Sigmoid colon (tissue), 7 donors: Measurements from ENCODE around the gene EHD1. TPM values are rescaled to one million over a fixed set of nuclear protein-coding genes. Genes with fewer than 3 reads are reported as not detected.

ENCODE experiments used
- DNase-seq: peaks from one replicate; pipeline ENCODE4 v3.0.0-alpha.2; 2019
- H3K27ac ChIP-seq, 4 donors: fragments of 200-600 bp; sonication (generic); one replicate each; pipeline ENCODE4 v1.5.1; 2016 to 2019; ENCODE audit warnings: mild to moderate bottlenecking in 1 of 4
- H3K27me3 ChIP-seq, 3 donors: fragments of 200-600 bp; sonication (generic); one replicate each; pipeline ENCODE4 v1.5.1; 2019; ENCODE audit warnings: mild to moderate bottlenecking in 1 of 3
- H3K36me3 ChIP-seq, 4 donors: fragments of 200-600 bp; sonication (generic); one replicate each; pipeline ENCODE4 v1.5.1; 2016 to 2019
- H3K4me1 ChIP-seq, 4 donors: fragments of 200-600 bp; sonication (generic); one replicate each; pipeline ENCODE4 v1.5.1; 2017 to 2019
- H3K4me3 ChIP-seq, 4 donors: fragments of 200-600 bp; sonication (generic); one replicate each; pipeline ENCODE4 v1.5.1; 2017 to 2019; ENCODE audit warnings: mild to moderate bottlenecking in 2 of 4, moderate library complexity in 1 of 4
- H3K9me3 ChIP-seq, 4 donors: fragments of 200-600 bp in 3 of 4; sonication (generic) in 3 of 4; one replicate each; pipeline versions ENCODE4 v1.5.1 to v1.6.1; 2013 to 2019
- EP300 ChIP-seq, 4 donors: sonication (generic); formaldehyde crosslinking; IDR thresholded peaks; one replicate each; pipeline ENCODE4 v1.6.1; 2017; ENCODE audit warnings: antibody characterized with exemption in 4 of 4
- POLR2A ChIP-seq, 2 donors: fragments of 450-650 bp; IDR thresholded peaks; one replicate each; pipeline ENCODE4 v1.6.1; 2016; ENCODE audit warnings: antibody characterized with exemption in 2 of 2, mild to moderate bottlenecking in 2 of 2, moderate library complexity in 2 of 2
- POLR2AphosphoS5 ChIP-seq, 4 donors: sonication (generic); formaldehyde crosslinking; IDR thresholded peaks; one replicate each; pipeline ENCODE4 v1.6.1; 2017; ENCODE audit warnings: antibody characterized with exemption in 4 of 4
- WGBS, 2 donors: extraction: QIAGEN DNeasy Blood & Tissue Kit; methylation state at CpG; one replicate each; pipeline ENCODE4 v1.1.7; 2013; 5-methylcytosine and 5-hydroxymethylcytosine counted together
- intact Hi-C: fragments of 100-400 bp; cut with DNase I; formaldehyde crosslinking; loops from one replicate; pipeline ENCODE4 v1.15.1; 2023
- polyA plus RNA-seq, 3 donors: library from polyadenylated mRNA; stranded (reverse); fragments of 200-250 nt; gene quantifications; one replicate each; pipeline ENCODE4 v1.2.3, GENCODE V29; 2013
- total RNA-seq, 4 donors: library from RNA; depleted of rRNA; stranded (reverse); fragments of >200 nt; gene quantifications; one replicate each; pipeline ENCODE4 v1.1.0, GENCODE V29; 2016
- TF ChIP-seq, protein P1 (sequence below), 4 experiments: fragments of 450-650 bp in 3 of 4; fragments of 200-600 bp in 1 of 4; IDR thresholded peaks; one replicate each; pipeline ENCODE4 v1.5.1; 2016 to 2019; ENCODE audit warnings: antibody characterized with exemption in 4 of 4, mild to moderate bottlenecking in 3 of 4, moderate library complexity in 2 of 4
- donor health status: healthy with polysubstance abuse.
- donor health status: Bipolar disorder and iron deficiency.
- donor health status: healthy.

Gene EHD1
- total and polyA plus RNA-seq, 7 donors: 27.0 to 73.1 (median 40.0) TPM

DNA sequence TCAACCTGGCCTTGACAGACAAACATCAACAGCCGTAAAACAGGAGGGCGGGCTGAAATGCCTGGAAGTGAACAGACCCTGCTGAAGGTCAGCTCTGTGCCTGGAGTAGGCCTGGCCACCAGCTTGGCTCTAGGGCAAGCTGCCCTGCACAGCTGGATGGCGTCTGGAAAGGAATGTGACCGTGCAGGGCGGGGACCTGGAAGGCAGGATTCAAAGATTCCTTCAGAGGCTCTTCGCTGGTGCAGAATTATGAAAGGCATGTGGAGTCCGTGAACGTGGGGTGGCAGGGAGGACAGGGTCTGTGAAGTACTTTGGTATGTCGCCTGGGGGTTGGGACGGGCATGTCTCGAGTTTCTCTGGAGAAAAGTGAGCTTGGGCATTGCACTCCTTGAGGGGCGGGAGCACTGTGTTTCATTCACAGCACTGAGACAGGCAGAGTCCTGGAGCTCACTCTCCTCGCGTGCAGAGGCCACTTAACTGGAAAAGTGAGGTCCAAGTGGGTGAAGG is 1.5 kb downstream of the EHD1 start:
- DNase-seq: no peak
- peaks cover 0 to 66% (median 62%) of the 10 kb centered on the region in 4 donors for H3K4me1 ChIP-seq

DNA sequence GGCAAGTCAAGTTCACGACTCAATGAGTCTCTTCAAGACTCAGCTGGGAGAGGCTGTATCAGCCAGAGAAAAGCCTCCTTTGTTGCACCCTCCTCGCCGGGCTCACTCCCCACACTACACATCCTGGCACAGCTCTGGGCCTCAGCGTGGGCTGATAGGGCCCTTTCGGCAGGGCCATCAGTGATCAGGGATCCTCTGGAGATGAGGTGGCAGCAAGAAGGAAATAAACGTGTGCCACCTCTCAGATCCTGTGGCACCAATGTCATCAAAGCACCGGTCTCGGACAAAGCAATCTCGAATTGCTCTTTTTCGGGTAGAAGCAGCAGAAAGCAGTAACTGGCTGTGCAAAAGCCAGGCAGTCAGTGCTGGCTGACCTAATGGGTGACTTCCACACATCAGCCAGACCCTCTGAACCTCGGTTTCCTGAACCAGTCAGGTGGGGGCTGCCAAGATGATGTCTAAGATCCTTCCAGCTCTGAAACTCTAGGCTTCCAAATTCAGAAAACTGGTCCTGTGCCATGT is 2.1 kb downstream of the EHD1 start:
- Histone ChIP-seq H3K4me1 (peaks cover 0 to 72% (median 68%) of the 10 kb centered on the region in 4 donors), H3K27me3 (no peaks in the 10 kb centered on the region), H3K36me3 (peaks cover 5 to 22% (median 15%) of the 10 kb centered on the region in 4 donors), H3K27ac (peak overlapping the region; percentile 84 to 97 (median 94)), H3K9me3 (no peaks in the 10 kb centered on the region), H3K4me3 (peak overlapping the region; percentile 61 to 89 (median 72))
- no peak for DNase-seq
- WGBS, 2 donors: 42 to 51% methylated on average over 11 of the region's 11 CpGs
- intact Hi-C loops: no loop called here
- TF ChIP-seq POLR2A (IDR thresholded peaks at IDR 0.05): no peak
- TF ChIP-seq, protein P1, sequence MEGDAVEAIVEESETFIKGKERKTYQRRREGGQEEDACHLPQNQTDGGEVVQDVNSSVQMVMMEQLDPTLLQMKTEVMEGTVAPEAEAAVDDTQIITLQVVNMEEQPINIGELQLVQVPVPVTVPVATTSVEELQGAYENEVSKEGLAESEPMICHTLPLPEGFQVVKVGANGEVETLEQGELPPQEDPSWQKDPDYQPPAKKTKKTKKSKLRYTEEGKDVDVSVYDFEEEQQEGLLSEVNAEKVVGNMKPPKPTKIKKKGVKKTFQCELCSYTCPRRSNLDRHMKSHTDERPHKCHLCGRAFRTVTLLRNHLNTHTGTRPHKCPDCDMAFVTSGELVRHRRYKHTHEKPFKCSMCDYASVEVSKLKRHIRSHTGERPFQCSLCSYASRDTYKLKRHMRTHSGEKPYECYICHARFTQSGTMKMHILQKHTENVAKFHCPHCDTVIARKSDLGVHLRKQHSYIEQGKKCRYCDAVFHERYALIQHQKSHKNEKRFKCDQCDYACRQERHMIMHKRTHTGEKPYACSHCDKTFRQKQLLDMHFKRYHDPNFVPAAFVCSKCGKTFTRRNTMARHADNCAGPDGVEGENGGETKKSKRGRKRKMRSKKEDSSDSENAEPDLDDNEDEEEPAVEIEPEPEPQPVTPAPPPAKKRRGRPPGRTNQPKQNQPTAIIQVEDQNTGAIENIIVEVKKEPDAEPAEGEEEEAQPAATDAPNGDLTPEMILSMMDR (IDR thresholded peaks at IDR 0.05): no peak

More for the DNA sequence above, 1.5 kb downstream of the EHD1 start:
- H3K9me3 ChIP-seq: no peaks in the 10 kb centered on the region
- peak overlapping the region; percentile 84 to 97 (median 94) for H3K27ac ChIP-seq
- H3K4me3 ChIP-seq: peak overlapping the region; percentile 61 to 89 (median 72)
- 5 to 25% methylated on average over 14 of the region's 14 CpGs for WGBS, 2 donors
- TF ChIP-seq EP300 (IDR thresholded peaks at IDR 0.05) (no peak), POLR2A (IDR thresholded peaks at IDR 0.05) (no peak), POLR2AphosphoS5 (IDR thresholded peaks at IDR 0.05) (peak in 1 of 4 donors; percentile 9)
- TF ChIP-seq, protein P1 (IDR thresholded peaks at IDR 0.05): no peak
- no peaks in the 10 kb centered on the region for H3K27me3 ChIP-seq
- intact Hi-C loops: no loop called here
- peaks cover 5 to 17% (median 13%) of the 10 kb centered on the region in 4 donors for H3K36me3 ChIP-seq

DNA sequence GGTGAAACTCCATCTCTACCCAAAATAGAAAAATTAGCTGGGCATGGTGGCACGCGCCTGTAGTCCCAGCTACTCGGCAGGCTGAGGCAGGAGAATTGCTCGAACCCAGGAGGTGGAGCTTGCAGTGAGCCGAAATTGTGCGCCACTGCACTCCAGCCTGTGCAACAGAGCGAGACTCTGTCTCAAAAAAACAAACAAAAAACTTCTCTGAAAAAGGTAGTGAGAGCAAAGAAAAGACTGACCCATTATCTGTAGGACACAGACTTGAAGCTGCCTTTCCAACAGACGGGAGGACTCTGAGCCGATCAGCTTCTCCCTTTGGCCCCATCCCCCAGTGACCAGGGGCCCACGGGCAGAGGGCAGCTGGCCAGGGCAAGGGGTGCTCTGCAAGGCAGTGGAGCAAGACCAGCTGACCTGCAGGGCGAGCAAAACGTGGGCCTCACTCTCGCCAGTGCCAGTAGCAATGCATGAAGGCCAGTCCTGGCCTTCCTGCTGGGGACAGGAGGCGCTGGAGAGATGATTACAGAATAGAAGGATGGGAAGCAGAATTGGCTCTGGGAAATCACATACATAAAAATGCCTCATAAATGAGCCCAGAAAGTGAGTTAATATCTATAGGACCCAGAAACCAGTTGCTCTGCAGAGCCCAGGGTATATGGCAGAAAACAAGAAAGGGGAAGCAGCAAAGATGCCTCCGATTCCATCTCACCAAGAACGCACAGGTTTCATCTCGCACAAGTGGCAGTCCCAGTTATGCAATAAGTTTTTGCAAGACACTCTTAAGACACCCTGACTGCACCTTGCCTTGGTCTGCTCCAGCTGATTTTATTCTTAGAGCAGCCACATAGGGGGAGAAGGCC is 2.8 kb downstream of the EHD1 start:
- intact Hi-C loops: no loop called here

DNA sequence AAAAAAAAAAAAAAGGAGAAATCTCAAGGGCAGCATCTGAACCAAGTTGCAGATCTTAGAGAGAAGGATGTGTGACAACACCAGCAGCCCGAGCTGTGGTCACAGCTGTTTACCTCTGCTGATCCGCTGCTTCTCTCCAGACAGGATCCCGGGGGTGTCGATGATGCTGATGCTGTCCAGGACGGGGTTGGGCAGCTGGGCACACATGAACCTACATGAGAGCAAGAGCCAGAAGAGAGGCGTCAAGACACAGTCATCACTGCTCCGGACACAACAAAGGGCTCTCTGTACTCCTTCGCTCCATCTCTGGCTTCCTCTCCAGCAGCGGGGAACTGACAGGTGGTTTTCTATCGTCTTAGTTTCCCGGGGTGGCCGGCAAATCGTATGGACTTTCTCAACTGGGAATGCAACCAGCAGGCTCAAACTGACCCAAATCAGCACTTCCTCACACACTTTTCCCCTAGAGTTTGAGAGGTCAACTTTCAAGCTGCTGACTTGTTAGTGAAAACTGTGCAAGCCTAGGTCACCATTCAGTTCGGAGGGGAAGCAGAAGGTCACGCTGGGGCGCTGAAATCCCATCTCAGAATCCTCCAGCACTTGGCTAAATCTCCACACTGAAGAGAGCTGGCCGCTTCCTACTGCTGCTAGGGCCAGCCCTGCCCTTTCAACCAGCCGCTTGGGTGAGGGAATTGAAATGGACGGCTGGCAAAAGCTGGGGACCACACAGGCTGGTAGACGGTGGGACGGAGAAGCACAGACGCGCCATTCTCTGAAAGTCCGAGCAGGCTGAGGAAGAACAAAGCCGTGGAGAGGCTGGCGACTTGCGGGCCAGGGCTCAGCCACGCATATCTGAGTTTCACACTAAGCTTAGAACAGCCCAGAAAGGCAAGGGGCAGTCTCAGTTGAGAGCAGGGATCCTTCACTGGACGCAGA is 3.8 kb downstream of the EHD1 start:
- Histone ChIP-seq H3K36me3 (peaks cover 5 to 22% (median 15%) of the 10 kb centered on the region in 4 donors), H3K27me3 (no peaks in the 10 kb centered on the region), H3K27ac (peak overlapping the region; percentile 84 to 97 (median 94)), H3K9me3 (no peaks in the 10 kb centered on the region), H3K4me1 (peaks cover 0 to 85% (median 82%) of the 10 kb centered on the region in 4 donors), H3K4me3 (peak overlapping the region in 2 of 4 donors; percentile 61 to 89)
- no peak for DNase-seq
- no peak for TF ChIP-seq POLR2A (IDR thresholded peaks at IDR 0.05)
- TF ChIP-seq EP300 (IDR thresholded peaks at IDR 0.05): no peak
- TF ChIP-seq, protein P1 (IDR thresholded peaks at IDR 0.05): no peak
- TF ChIP-seq POLR2AphosphoS5 (IDR thresholded peaks at IDR 0.05): no peak
- 79 to 86% methylated on average over 29 of the region's 29 CpGs for WGBS, 2 donors
- intact Hi-C loops: no loop called here

More for the DNA sequence above, 2.8 kb downstream of the EHD1 start:
- TF ChIP-seq, protein P1 (IDR thresholded peaks at IDR 0.05): no peak
- TF ChIP-seq POLR2AphosphoS5 (IDR thresholded peaks at IDR 0.05): peak in 2 of 4 donors; percentile 15 to 16
- Histone ChIP-seq H3K9me3 (no peaks in the 10 kb centered on the region), H3K4me1 (peaks cover 0 to 79% (median 75%) of the 10 kb centered on the region in 4 donors), H3K36me3 (peaks cover 5 to 22% (median 15%) of the 10 kb centered on the region in 4 donors), H3K4me3 (peak overlapping the region in 3 of 4 donors; percentile 61 to 89 (median 68)), H3K27ac (peak overlapping the region; percentile 84 to 97 (median 94)), H3K27me3 (no peaks in the 10 kb centered on the region)
- DNase-seq: no peak
- WGBS, 2 donors: 67 to 84% methylated on average over 17 of the region's 17 CpGs
